CD8-positive, alpha-beta memory T cell (primary cell): ENCODE measurements around the gene MERTK. TPM values are rescaled to one million over a fixed set of nuclear protein-coding genes. Genes with fewer than 3 reads are reported as not detected.
A peak's percentile ranks its signal among the peaks of the same experiment; 100 is the strongest.
"Not testable (repeated sequence)": the region's sequence is repeated elsewhere in the genome, so short reads cannot be mapped to it uniquely, and the experiment has no call there.

Experiments used
- CTCF ChIA-PET: fragments of 350-600 bp; sonication (Branson Sonifier 250); formaldehyde crosslinking; loops from one replicate; lab custom pipeline; 2021; ENCODE audit warnings: antibody characterized with exemption; lab: Charles Lee
- POLR2A ChIA-PET: fragments of 350-600 bp; sonication (Branson Sonifier 250); formaldehyde crosslinking; loops from one replicate; lab custom pipeline; 2021; ENCODE audit warnings: antibody characterized with exemption; lab: Charles Lee
- DNase-seq, 5 donors: peaks; one replicate each; pipeline versions ENCODE4 v3.0.0 to v3.0.0-alpha.2; 2020 to 2022; ENCODE audit warnings: mixed read lengths in 1 of 5
- H3K27ac ChIP-seq: one replicate; pipeline ENCODE4 v1.7.0; 2013; ENCODE audit warnings: low read depth, mild to moderate bottlenecking, low read length, moderate library complexity
- H3K27me3 ChIP-seq: 2 replicates; pipeline ENCODE4 v1.7.0; 2013; ENCODE audit warnings: low read length, mild to moderate bottlenecking; ENCODE audit not compliant: insufficient read depth, poor library complexity, severe bottlenecking
- H3K36me3 ChIP-seq: 2 replicates; pipeline ENCODE4 v1.7.0; 2013; ENCODE audit warnings: mild to moderate bottlenecking, low read length, moderate library complexity; ENCODE audit not compliant: insufficient read depth
- H3K4me1 ChIP-seq: 2 replicates; pipeline ENCODE4 v1.7.0; 2013; ENCODE audit warnings: mild to moderate bottlenecking, low read length, moderate library complexity; ENCODE audit not compliant: insufficient read depth
- H3K4me3 ChIP-seq: 2 replicates; pipeline ENCODE4 v1.7.0; 2013; ENCODE audit warnings: mild to moderate bottlenecking, low read length
- H3K9me3 ChIP-seq: 2 replicates; pipeline ENCODE4 v1.7.0; 2013; ENCODE audit warnings: mild to moderate bottlenecking, low read length
- H3K27ac Mint-ChIP-seq, 8 donors: one replicate each; pipeline ENCODE4 v1.8.0; 2020 to 2021; ENCODE audit warnings: mixed read lengths in 8 of 8, mild to moderate bottlenecking in 6 of 8, inconsistent platforms in 3 of 8, moderate library complexity in 3 of 8
- H3K27me3 Mint-ChIP-seq, 2 donors: one replicate each; pipeline ENCODE4 v1.8.0; 2020 to 2021; ENCODE audit warnings: mixed read lengths in 2 of 2, mild to moderate bottlenecking in 1 of 2, moderate library complexity in 1 of 2
- H3K36me3 Mint-ChIP-seq, 3 donors: one replicate each; pipeline ENCODE4 v1.8.0; 2020 to 2021; ENCODE audit warnings: mixed read lengths in 3 of 3, inconsistent platforms in 1 of 3, mild to moderate bottlenecking in 1 of 3
- H3K4me1 Mint-ChIP-seq, 3 donors: one replicate each; pipeline ENCODE4 v1.8.0; 2020 to 2021; ENCODE audit warnings: mixed read lengths in 3 of 3, inconsistent platforms in 1 of 3, mild to moderate bottlenecking in 1 of 3
- H3K4me3 Mint-ChIP-seq, 7 donors: one replicate each; pipeline ENCODE4 v1.8.0; 2020 to 2021; ENCODE audit warnings: mixed read lengths in 7 of 7, mild to moderate bottlenecking in 6 of 7, moderate library complexity in 4 of 7, inconsistent platforms in 2 of 7
- H3K9me3 Mint-ChIP-seq, 5 donors: one replicate each; pipeline ENCODE4 v1.8.0; 2020 to 2022; ENCODE audit warnings: mixed read lengths in 5 of 5, mild to moderate bottlenecking in 3 of 5, moderate library complexity in 2 of 5, inconsistent platforms in 1 of 5
- polyA plus RNA-seq: library from polyadenylated mRNA; unstranded; fragments of 300-500 nt; fragmentation: Illumina TruSeq; gene quantifications from one replicate; pipeline ENCODE4 v1.2.3, GENCODE V29; 2021
- total RNA-seq, 2 experiments: library from RNA; stranded (reverse); gene quantifications; one replicate each; pipeline ENCODE4 v1.2.3, GENCODE V29; 2021

Gene MERTK
- total and polyA plus RNA-seq, 3 experiments from 2014 or later: 0.14 to 0.88 (median 0.75) TPM

- POLR2A ChIA-PET: no interaction called here
These were observed 6.5 kb downstream of the MERTK start for GRCh38 chr2:111904726-111905474.

GRCh38 chr2:111905475-111905869 is 7.1 kb downstream of the MERTK start:
- CTCF ChIA-PET, H3K27ac ChIP-seq, H3K27me3 Mint-ChIP-seq, H3K9me3 ChIP-seq, H3K4me1 ChIP-seq, POLR2A ChIA-PET, H3K4me3 ChIP-seq, H3K4me3 Mint-ChIP-seq, DNase-seq, H3K36me3 Mint-ChIP-seq, H3K27me3 ChIP-seq, H3K27ac Mint-ChIP-seq, H3K9me3 Mint-ChIP-seq, H3K36me3 ChIP-seq: not testable (repeated sequence)
- H3K4me1 Mint-ChIP-seq: peaks cover 0 to 14% (median 0%) of the 10 kb centered on the region in 3 donors

More at GRCh38 chr2:111904726-111905474, 6.5 kb downstream of the MERTK start:
- peaks cover 7% of the 10 kb centered on the region for H3K4me1 ChIP-seq
- H3K4me3 ChIP-seq: no peak overlapping the region
- Mint-ChIP-seq H3K36me3 (no peaks in the 10 kb centered on the region), H3K9me3 (no peaks in the 10 kb centered on the region), H3K4me3 (no peak overlapping the region), H3K27ac (no peak overlapping the region), H3K27me3 (peaks cover 0 to 8% of the 10 kb centered on the region in 2 donors), H3K4me1 (peaks cover 0 to 16% (median under 1%) of the 10 kb centered on the region in 3 donors)
- H3K27me3 ChIP-seq: no peaks in the 10 kb centered on the region
- H3K9me3 ChIP-seq: no peaks in the 10 kb centered on the region
- DNase-seq: no peak
- no peak overlapping the region for H3K27ac ChIP-seq
- CTCF ChIA-PET: no interaction called here
- H3K36me3 ChIP-seq: no peaks in the 10 kb centered on the region

GRCh38 chr2:111905990-111906735 is 7.8 kb downstream of the MERTK start:
- Histone ChIP-seq H3K9me3 (no peaks in the 10 kb centered on the region), H3K36me3 (no peaks in the 10 kb centered on the region), H3K4me1 (peaks cover 7% of the 10 kb centered on the region), H3K4me3 (no peak overlapping the region), H3K27ac (no peak overlapping the region), H3K27me3 (no peaks in the 10 kb centered on the region)
- Mint-ChIP-seq H3K27ac (peak overlapping the region in 1 of 8 donors; percentile 24), H3K4me3 (no peak overlapping the region), H3K4me1 (peaks cover 0 to 9% (median 0%) of the 10 kb centered on the region in 3 donors), H3K27me3 (no peaks in the 10 kb centered on the region), H3K9me3 (no peaks in the 10 kb centered on the region), H3K36me3 (no peaks in the 10 kb centered on the region)
- POLR2A ChIA-PET: no interaction called here
- no peak for DNase-seq
- CTCF ChIA-PET: no interaction called here

GRCh38 chr2:111908578-111908977 is 10.2 kb downstream of the MERTK start:
- Histone ChIP-seq H3K4me3 (no peak overlapping the region), H3K27ac (no peak overlapping the region), H3K4me1 (peaks cover 7% of the 10 kb centered on the region), H3K36me3 (no peaks in the 10 kb centered on the region), H3K9me3 (no peaks in the 10 kb centered on the region), H3K27me3 (no peaks in the 10 kb centered on the region)
- DNase-seq: no peak
- Mint-ChIP-seq H3K4me1 (peaks cover 0 to 9% (median 0%) of the 10 kb centered on the region in 3 donors), H3K27ac (no peak overlapping the region), H3K27me3 (no peaks in the 10 kb centered on the region), H3K9me3 (no peaks in the 10 kb centered on the region), H3K36me3 (no peaks in the 10 kb centered on the region), H3K4me3 (no peak overlapping the region)
- ChIA-PET POLR2A (no interaction called here), CTCF (no interaction called here)

- Mint-ChIP-seq H3K4me3 (no peak overlapping the region), H3K27me3 (no peaks in the 10 kb centered on the region), H3K9me3 (no peaks in the 10 kb centered on the region), H3K36me3 (no peaks in the 10 kb centered on the region), H3K27ac (no peak overlapping the region), H3K4me1 (peaks cover 0 to 9% (median 0%) of the 10 kb centered on the region in 3 donors)
- DNase-seq: no peak
- ChIA-PET CTCF (no interaction called here), POLR2A (no interaction called here)
- Histone ChIP-seq H3K27ac (no peak overlapping the region), H3K36me3 (no peaks in the 10 kb centered on the region), H3K9me3 (no peaks in the 10 kb centered on the region), H3K4me1 (peaks cover 7% of the 10 kb centered on the region), H3K27me3 (no peaks in the 10 kb centered on the region), H3K4me3 (no peak overlapping the region)
These were observed 10.7 kb downstream of the MERTK start for GRCh38 chr2:111909079-111909478.

- H3K27ac Mint-ChIP-seq, H3K27ac ChIP-seq, H3K9me3 ChIP-seq, H3K4me1 ChIP-seq, H3K36me3 ChIP-seq, H3K36me3 Mint-ChIP-seq, H3K27me3 ChIP-seq, H3K4me1 Mint-ChIP-seq, DNase-seq, H3K4me3 ChIP-seq, H3K9me3 Mint-ChIP-seq, H3K27me3 Mint-ChIP-seq, POLR2A ChIA-PET, H3K4me3 Mint-ChIP-seq: not testable (repeated sequence)
- CTCF ChIA-PET: interaction anchor here (1.2 kb wide), 1 partner anchor 9 kb away, joined by 4 read pairs; no protein-coding TSS in a partner anchor
These were observed 11.6 kb downstream of the MERTK start for GRCh38 chr2:111909997-111910396.

GRCh38 chr2:111910609-111911277 is 12.3 kb downstream of the MERTK start:
- no peak overlapping the region for H3K27ac Mint-ChIP-seq

More at GRCh38 chr2:111910609-111911277, 12.3 kb downstream of the MERTK start:
- peaks cover 0 to 9% (median 0%) of the 10 kb centered on the region in 3 donors for H3K4me1 Mint-ChIP-seq
- H3K36me3 ChIP-seq: no peaks in the 10 kb centered on the region
- no peak overlapping the region for H3K4me3 Mint-ChIP-seq
- H3K36me3 Mint-ChIP-seq: no peaks in the 10 kb centered on the region
- H3K27me3 Mint-ChIP-seq: no peaks in the 10 kb centered on the region
- H3K27ac ChIP-seq: no peak overlapping the region
- peaks cover 7% of the 10 kb centered on the region for H3K4me1 ChIP-seq
- H3K4me3 ChIP-seq: no peak overlapping the region
- H3K9me3 Mint-ChIP-seq: no peaks in the 10 kb centered on the region
- ChIA-PET POLR2A (no interaction called here), CTCF (interaction anchor here (1.2 kb wide), 1 partner anchor 9 kb away, joined by 4 read pairs; no protein-coding TSS in a partner anchor)
- DNase-seq: no peak
- no peaks in the 10 kb centered on the region for H3K27me3 ChIP-seq
- H3K9me3 ChIP-seq: no peaks in the 10 kb centered on the region
